Body of pancreas (tissue), 4 donors: ENCODE results near the gene HCN3. TPM values are rescaled to one million over a fixed set of nuclear protein-coding genes. Genes with fewer than 3 reads are reported as not detected.

Source experiments
- ATAC-seq: fragments of 150-250 bp; one replicate; pipeline ENCODE4 v1.9.1; 2016
- DNase-seq, 4 donors: peaks; one replicate each; pipeline ENCODE4 v3.0.0-alpha.2; 2019
- H3K27ac ChIP-seq, 4 donors: fragments of 200-600 bp; sonication (generic); 1 replicate in 3 of 4; 2 replicates in 1 of 4; pipeline versions ENCODE4 v1.5.1 to v1.6.1; 2016 to 2019; ENCODE audit warnings: mild to moderate bottlenecking in 1 of 4, mixed read lengths in 1 of 4, moderate library complexity in 1 of 4
- H3K27me3 ChIP-seq, 2 donors: fragments of 200-600 bp; sonication (generic); one replicate each; pipeline ENCODE4 v1.6.0; 2016; ENCODE audit warnings: mild to moderate bottlenecking in 1 of 2
- H3K36me3 ChIP-seq, 2 donors: fragments of 200-600 bp; sonication (generic); replicated peaks in 1 of 2; 2 replicates each; pipeline ENCODE4 v1.5.1; 2016; ENCODE audit warnings: low read depth in 2 of 2; ENCODE audit not compliant: insufficient read depth in 1 of 2
- H3K4me1 ChIP-seq: fragments of 200-600 bp; sonication (generic); one replicate; pipeline ENCODE4 v1.6.0; 2016
- H3K4me3 ChIP-seq, 2 donors: fragments of 200-600 bp; sonication (generic); 1 replicate in 1 of 2; 2 replicates in 1 of 2; pipeline ENCODE4 v1.5.1; 2016 to 2019
- H3K9me3 ChIP-seq, 3 donors: fragments of 200-600 bp; sonication (generic); 1 replicate in 2 of 3; 2 replicates in 1 of 3; pipeline ENCODE4 v1.5.1; 2016
- POLR2A ChIP-seq, 3 donors: fragments of 450-650 bp; IDR thresholded peaks; one replicate each; pipeline ENCODE4 v1.6.1; 2016; ENCODE audit warnings: antibody characterized with exemption in 3 of 3, mild to moderate bottlenecking in 2 of 3
- WGBS, 2 donors: methylation state at CpG; one replicate each; pipeline ENCODE4 v1.1.5; 2017; 5-methylcytosine and 5-hydroxymethylcytosine counted together
- intact Hi-C: fragments of 100-400 bp; cut with DNase I; formaldehyde crosslinking; loops from one replicate; pipeline ENCODE4 v1.15.1; 2023
- total RNA-seq, 2 donors: library from RNA; depleted of rRNA; stranded (reverse); fragments of >200 nt; gene quantifications; one replicate each; pipeline ENCODE4 v1.1.0, GENCODE V29; 2016
- TF ChIP-seq, protein P1 (sequence below), 7 experiments: fragments of 450-650 bp in 4 of 7; fragments of 200-600 bp in 3 of 7; sonication (generic) in 3 of 7; IDR thresholded peaks; one replicate each; pipeline ENCODE4 v1.5.1; 2016 to 2019; ENCODE audit warnings: antibody characterized with exemption in 7 of 7

The HCN3 gene
- total RNA-seq, 2 donors from 2014 or later, result 1.3 to 2.9 TPM

GRCh38 chr1:155254714-155255242, 22.5 kb upstream of the HCN3 start:
- Histone ChIP-seq H3K9me3 (no peaks in the 10 kb centered on the region), H3K4me3 (peak overlapping the region; percentile 59 to 92), H3K4me1 (peaks cover 35% of the 10 kb centered on the region), H3K27ac (peak overlapping the region; percentile 75 to 87 (median 82)), H3K27me3 (no peaks in the 10 kb centered on the region), H3K36me3 (peaks cover 0 to 4% of the 10 kb centered on the region in 2 donors)
- ATAC-seq (peak; percentile 4), DNase-seq (peak in 2 of 4 donors; percentile 20 to 32)
- 0 to 5% methylated on average over 7 to 34 of the region's 35 CpGs for WGBS, 2 donors
- intact Hi-C loops, result loop anchor here (5.0 to 10.0 kb wide), 2 partner anchors 68 to 340 kb away; partner anchors contain the start of gene RUSC1
- TF ChIP-seq POLR2A (IDR thresholded peaks at IDR 0.05), result no peak
- TF ChIP-seq, protein P1, sequence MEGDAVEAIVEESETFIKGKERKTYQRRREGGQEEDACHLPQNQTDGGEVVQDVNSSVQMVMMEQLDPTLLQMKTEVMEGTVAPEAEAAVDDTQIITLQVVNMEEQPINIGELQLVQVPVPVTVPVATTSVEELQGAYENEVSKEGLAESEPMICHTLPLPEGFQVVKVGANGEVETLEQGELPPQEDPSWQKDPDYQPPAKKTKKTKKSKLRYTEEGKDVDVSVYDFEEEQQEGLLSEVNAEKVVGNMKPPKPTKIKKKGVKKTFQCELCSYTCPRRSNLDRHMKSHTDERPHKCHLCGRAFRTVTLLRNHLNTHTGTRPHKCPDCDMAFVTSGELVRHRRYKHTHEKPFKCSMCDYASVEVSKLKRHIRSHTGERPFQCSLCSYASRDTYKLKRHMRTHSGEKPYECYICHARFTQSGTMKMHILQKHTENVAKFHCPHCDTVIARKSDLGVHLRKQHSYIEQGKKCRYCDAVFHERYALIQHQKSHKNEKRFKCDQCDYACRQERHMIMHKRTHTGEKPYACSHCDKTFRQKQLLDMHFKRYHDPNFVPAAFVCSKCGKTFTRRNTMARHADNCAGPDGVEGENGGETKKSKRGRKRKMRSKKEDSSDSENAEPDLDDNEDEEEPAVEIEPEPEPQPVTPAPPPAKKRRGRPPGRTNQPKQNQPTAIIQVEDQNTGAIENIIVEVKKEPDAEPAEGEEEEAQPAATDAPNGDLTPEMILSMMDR (IDR thresholded peaks at IDR 0.05), result no peak

DNA sequence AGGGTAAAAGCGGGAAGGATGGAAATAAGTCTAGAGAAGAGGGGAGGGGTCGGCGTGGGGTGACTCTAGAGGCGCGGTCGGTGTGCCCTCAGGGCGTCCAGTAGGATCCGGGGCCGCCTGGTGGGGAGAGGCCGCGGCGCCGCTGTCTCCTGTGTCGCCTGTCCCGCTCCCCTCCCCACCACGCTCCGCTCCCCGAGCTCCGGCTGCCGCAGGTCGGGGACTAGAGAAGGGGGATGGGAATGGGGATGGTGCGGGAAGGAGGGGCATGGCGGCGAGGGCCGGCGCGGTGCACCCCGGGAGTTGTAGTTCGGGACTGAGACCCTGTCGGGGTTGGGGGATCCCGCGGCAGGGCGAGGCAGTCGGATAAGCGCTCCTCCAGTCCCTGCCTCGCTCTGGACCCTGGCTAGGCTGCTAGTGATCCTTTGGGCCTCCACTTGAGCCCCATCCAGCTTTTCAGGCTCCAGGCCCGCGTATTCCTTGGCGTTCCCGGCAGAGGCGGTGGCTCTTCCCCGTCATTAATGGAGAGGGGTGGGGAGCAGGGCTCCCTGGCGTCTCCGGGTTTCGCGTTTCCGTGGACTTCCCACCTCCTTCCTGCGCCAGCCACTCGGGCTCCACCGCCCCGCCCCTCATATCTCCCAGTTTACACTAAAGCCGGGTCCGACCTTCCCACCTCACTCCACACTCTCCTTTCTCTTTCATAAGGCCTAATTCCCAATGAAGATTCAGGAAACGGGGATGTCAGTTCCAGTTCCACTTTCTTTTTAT, 21.8 kb upstream of the HCN3 start, which contains the start of gene ENTREP3:
Gene ENTREP3, minus strand, starts transcription at position 241 of the 765 bp plus-strand sequence. CDS start 606 bp downstream, outside the sequence.
- ATAC-seq, result peak; percentile 86
- WGBS, 2 donors, result 1 to 2% methylated on average over 17 to 54 of the region's 54 CpGs
- TF ChIP-seq POLR2A (IDR thresholded peaks at IDR 0.05), result peak in 2 of 3 donors; percentile 58
- TF ChIP-seq, protein P1 (IDR thresholded peaks at IDR 0.05), result no peak
- Histone ChIP-seq H3K27me3 (no peaks in the 10 kb centered on the region), H3K36me3 (peaks cover 0 to 4% of the 10 kb centered on the region in 2 donors), H3K9me3 (no peaks in the 10 kb centered on the region), H3K27ac (peak within 1 kb of the TSS; percentile 75 to 87 (median 82)), H3K4me3 (peak within 1 kb of the TSS; percentile 59 to 92), H3K4me1 (peaks cover 35% of the 10 kb centered on the region)
- peak; percentile 80 to 86 (median 84) for DNase-seq
- intact Hi-C loops, result loop anchor here (10.0 kb wide), 1 partner anchor 339 kb away; no protein-coding TSS in a partner anchor

DNA sequence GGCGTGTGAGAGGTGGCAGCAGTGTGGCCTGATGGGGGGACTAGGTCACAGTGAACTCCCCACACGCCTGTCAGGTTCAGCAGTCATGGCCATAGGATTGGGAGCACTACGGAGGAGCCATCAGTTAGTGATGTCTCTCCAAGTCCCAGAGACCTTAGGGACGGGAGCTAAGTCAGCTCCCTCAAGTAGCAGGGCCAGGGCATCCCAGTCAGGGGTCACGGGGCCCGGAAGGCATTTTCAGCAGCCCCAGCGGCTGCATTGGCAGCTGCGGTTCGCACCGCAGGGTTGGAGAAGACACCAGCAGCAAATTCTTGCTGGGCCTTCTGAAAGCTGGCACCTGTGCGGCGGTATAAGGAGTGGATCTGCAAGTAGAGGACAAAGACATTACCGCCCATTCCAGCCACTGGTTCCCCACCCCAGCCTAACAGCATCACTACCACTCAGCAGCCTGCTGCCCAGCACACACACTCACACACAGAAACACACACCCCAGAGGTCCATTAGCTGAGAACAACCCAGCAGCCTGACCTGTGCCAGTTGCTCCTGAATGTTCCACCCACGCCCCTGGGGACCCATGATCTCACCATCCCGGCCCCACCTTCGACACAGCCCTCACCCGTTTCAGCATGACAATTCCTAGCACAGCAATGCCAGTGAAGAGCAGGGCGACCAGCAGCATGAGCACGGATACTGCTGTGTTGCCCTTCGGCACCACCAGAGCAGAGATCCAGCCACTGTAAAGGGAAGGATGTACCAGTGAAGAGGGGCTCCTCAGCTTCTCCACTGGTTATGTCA, 21.0 kb upstream of the HCN3 start:
- ATAC-seq, result no peak
- WGBS, 2 donors, result 74 to 81% methylated on average over 17 to 20 of the region's 20 CpGs
- intact Hi-C loops, result loop anchor here (10.0 kb wide), 1 partner anchor 339 kb away; no protein-coding TSS in a partner anchor
- Histone ChIP-seq H3K9me3 (no peaks in the 10 kb centered on the region), H3K4me1 (peaks cover 37% of the 10 kb centered on the region), H3K36me3 (peaks cover 0 to 4% of the 10 kb centered on the region in 2 donors), H3K27ac (peak overlapping the region; percentile 75 to 87 (median 82)), H3K27me3 (no peaks in the 10 kb centered on the region), H3K4me3 (no peak overlapping the region)
- DNase-seq, result no peak
- TF ChIP-seq POLR2A (IDR thresholded peaks at IDR 0.05), result no peak
- TF ChIP-seq, protein P1 (IDR thresholded peaks at IDR 0.05), result no peak

GRCh38 chr1:155260276-155260675, 17.0 kb upstream of the HCN3 start:
- Histone ChIP-seq H3K27ac (no peak overlapping the region), H3K4me1 (peaks cover 33% of the 10 kb centered on the region), H3K27me3 (no peaks in the 10 kb centered on the region), H3K4me3 (no peak overlapping the region), H3K9me3 (no peaks in the 10 kb centered on the region), H3K36me3 (peaks cover 0 to 13% of the 10 kb centered on the region in 2 donors)
- TF ChIP-seq, protein P1 (IDR thresholded peaks at IDR 0.05), result no peak
- TF ChIP-seq POLR2A (IDR thresholded peaks at IDR 0.05), result no peak
- 94 to 100% methylated on average over 5 of the region's 5 CpGs for WGBS, 2 donors
- no peak for ATAC-seq
- DNase-seq, result no peak
- intact Hi-C loops, result no loop called here
